ENCODE measurements around the gene ARL6IP5.

DNA sequence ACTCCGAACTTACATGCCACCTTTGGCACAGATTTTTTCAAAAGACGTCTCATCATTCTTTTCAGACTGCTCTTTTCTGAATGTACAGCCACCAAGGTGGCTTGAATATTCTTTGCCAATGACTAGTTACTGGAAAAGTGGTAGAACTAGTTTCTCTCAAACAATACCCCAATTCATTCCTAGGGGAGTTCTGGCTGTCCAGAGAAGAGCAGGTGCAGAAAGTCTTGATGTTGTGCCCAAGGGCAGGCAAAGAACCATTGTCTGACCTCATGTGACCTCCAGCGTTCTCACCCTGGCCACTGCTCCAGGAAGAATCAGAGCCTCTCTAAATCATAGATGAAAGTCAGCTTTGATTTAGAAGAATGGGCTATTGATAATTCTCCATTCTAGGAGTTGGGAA is 32.2 kb downstream of the ARL6IP5 start:
- TF ChIP-seq, protein P1, sequence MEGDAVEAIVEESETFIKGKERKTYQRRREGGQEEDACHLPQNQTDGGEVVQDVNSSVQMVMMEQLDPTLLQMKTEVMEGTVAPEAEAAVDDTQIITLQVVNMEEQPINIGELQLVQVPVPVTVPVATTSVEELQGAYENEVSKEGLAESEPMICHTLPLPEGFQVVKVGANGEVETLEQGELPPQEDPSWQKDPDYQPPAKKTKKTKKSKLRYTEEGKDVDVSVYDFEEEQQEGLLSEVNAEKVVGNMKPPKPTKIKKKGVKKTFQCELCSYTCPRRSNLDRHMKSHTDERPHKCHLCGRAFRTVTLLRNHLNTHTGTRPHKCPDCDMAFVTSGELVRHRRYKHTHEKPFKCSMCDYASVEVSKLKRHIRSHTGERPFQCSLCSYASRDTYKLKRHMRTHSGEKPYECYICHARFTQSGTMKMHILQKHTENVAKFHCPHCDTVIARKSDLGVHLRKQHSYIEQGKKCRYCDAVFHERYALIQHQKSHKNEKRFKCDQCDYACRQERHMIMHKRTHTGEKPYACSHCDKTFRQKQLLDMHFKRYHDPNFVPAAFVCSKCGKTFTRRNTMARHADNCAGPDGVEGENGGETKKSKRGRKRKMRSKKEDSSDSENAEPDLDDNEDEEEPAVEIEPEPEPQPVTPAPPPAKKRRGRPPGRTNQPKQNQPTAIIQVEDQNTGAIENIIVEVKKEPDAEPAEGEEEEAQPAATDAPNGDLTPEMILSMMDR (IDR thresholded peaks at IDR 0.05): no peak
- TF ChIP-seq POLR2A (IDR thresholded peaks at IDR 0.05): no peak
